Loucy (cell line): Measurements from ENCODE around the gene NOD1.

Experiments
- H2AFZ ChIP-seq: fragments of 200-600 bp; sonication (generic); 2 replicates; pipeline ENCODE4 v1.6.0; 2016; ENCODE audit warnings: antibody characterized with exemption, mild to moderate bottlenecking, low read length, moderate library complexity
- H3F3A ChIP-seq: fragments of 200-600 bp; 2 replicates; pipeline ENCODE4 v1.6.0; 2016; ENCODE audit warnings: antibody characterized with exemption, low read depth, mild to moderate bottlenecking
- H3K27me3 ChIP-seq: fragments of 200-600 bp; sonication (generic); 2 replicates; pipeline ENCODE4 v1.6.1; 2014; ENCODE audit warnings: low read length, mild to moderate bottlenecking; ENCODE audit not compliant: insufficient read depth, poor library complexity, severe bottlenecking
- H3K36me3 ChIP-seq: fragments of 200-600 bp; sonication (generic); 2 replicates; pipeline ENCODE4 v1.6.1; 2016; ENCODE audit warnings: low read length; ENCODE audit not compliant: insufficient read depth
- H3K4me1 ChIP-seq: fragments of 200-600 bp; sonication (generic); 2 replicates; pipeline ENCODE4 v1.5.1; 2014; ENCODE audit warnings: low read length, mild to moderate bottlenecking; ENCODE audit not compliant: insufficient read depth, poor library complexity, severe bottlenecking
- H3K4me2 ChIP-seq: fragments of 200-600 bp; sonication (generic); 2 replicates; pipeline ENCODE4 v1.6.0; 2014; ENCODE audit warnings: antibody characterized with exemption, low read length, low read depth, mild to moderate bottlenecking; ENCODE audit not compliant: poor library complexity, severe bottlenecking
- H3K4me3 ChIP-seq: fragments of 200-600 bp; sonication (generic); 2 replicates; pipeline ENCODE4 v1.5.1; 2014; ENCODE audit warnings: low read length, mild to moderate bottlenecking, mixed read lengths; ENCODE audit not compliant: poor library complexity, severe bottlenecking
- H3K79me2 ChIP-seq: fragments of 200-600 bp; sonication (generic); 2 replicates; pipeline ENCODE4 v1.6.1; 2014; ENCODE audit warnings: low read length; ENCODE audit not compliant: insufficient read depth
- H3K9ac ChIP-seq: fragments of 200-600 bp; sonication (generic); 2 replicates; pipeline ENCODE4 v1.6.0; 2014; ENCODE audit warnings: mild to moderate bottlenecking, low read depth, low read length, moderate library complexity; ENCODE audit not compliant: poor library complexity, severe bottlenecking
- H3K9me2 ChIP-seq: fragments of 200-600 bp; sonication (generic); replicated peaks from 2 replicates; pipeline ENCODE4 v1.6.1; 2016; ENCODE audit warnings: low read depth, low read length, mixed read lengths
- H3K9me3 ChIP-seq: fragments of 200-600 bp; sonication (generic); 2 replicates; pipeline ENCODE4 v1.6.1; 2014; ENCODE audit warnings: mild to moderate bottlenecking, antibody characterized with exemption, low read length, low read depth; ENCODE audit not compliant: insufficient read depth
- H4K20me1 ChIP-seq: fragments of 200-600 bp; sonication (generic); 2 replicates; pipeline ENCODE4 v1.6.0; 2014; ENCODE audit warnings: antibody characterized with exemption, low read length, mild to moderate bottlenecking; ENCODE audit not compliant: insufficient read depth, poor library complexity, severe bottlenecking
- EZH2phosphoT487 ChIP-seq: fragments of 200-600 bp; IDR thresholded peaks from 2 replicates; pipeline ENCODE4 v1.6.1; 2018; ENCODE audit warnings: antibody characterized with exemption, mild to moderate bottlenecking, moderate library complexity, borderline replicate concordance
- TF ChIP-seq, protein P1 (sequence below): fragments of 200-600 bp; sonication (generic); conservative IDR thresholded peaks from 2 replicates; pipeline ENCODE4 v1.5.1; 2014; ENCODE audit warnings: mild to moderate bottlenecking, antibody characterized with exemption, low read length

Gene NOD1

DNA sequence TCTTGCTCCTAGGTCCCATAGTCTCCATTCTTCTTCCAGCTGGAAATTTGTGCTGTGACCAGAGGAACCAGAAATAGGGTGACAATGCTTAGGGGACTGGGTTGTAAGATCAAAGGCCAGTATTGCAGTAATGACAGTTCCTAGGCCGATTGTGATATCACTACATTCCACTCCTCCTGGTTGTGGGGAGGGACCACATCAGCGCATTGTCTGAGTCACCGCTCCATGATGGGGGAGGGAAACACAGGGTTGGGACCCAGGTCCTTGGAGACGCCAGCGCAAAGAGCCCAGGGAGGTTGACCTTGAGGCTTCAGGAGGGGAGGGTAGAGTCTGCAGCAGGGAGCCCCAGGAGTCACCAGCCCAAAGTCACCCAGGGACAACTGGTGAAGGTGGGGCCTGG is 46.8 kb upstream of the NOD1 start:
- no peaks in the 10 kb centered on the region for H3K9me2 ChIP-seq
- H3K4me2 ChIP-seq, result no peak overlapping the region
- H2AFZ ChIP-seq, result no peak overlapping the region
- H3K9me3 ChIP-seq, result no peaks in the 10 kb centered on the region
- no peaks in the 10 kb centered on the region for H3K79me2 ChIP-seq
- no peaks in the 10 kb centered on the region for H3K4me1 ChIP-seq
- H3K4me3 ChIP-seq, result no peak overlapping the region
- H3F3A ChIP-seq, result no peaks in the 10 kb centered on the region
- H3K9ac ChIP-seq, result no peak overlapping the region
- H3K27me3 ChIP-seq, result no peaks in the 10 kb centered on the region
- TF ChIP-seq, protein P1, sequence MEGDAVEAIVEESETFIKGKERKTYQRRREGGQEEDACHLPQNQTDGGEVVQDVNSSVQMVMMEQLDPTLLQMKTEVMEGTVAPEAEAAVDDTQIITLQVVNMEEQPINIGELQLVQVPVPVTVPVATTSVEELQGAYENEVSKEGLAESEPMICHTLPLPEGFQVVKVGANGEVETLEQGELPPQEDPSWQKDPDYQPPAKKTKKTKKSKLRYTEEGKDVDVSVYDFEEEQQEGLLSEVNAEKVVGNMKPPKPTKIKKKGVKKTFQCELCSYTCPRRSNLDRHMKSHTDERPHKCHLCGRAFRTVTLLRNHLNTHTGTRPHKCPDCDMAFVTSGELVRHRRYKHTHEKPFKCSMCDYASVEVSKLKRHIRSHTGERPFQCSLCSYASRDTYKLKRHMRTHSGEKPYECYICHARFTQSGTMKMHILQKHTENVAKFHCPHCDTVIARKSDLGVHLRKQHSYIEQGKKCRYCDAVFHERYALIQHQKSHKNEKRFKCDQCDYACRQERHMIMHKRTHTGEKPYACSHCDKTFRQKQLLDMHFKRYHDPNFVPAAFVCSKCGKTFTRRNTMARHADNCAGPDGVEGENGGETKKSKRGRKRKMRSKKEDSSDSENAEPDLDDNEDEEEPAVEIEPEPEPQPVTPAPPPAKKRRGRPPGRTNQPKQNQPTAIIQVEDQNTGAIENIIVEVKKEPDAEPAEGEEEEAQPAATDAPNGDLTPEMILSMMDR, result no peak
- no peak for TF ChIP-seq EZH2phosphoT487
- H4K20me1 ChIP-seq, result no peaks in the 10 kb centered on the region
- no peaks in the 10 kb centered on the region for H3K36me3 ChIP-seq

DNA sequence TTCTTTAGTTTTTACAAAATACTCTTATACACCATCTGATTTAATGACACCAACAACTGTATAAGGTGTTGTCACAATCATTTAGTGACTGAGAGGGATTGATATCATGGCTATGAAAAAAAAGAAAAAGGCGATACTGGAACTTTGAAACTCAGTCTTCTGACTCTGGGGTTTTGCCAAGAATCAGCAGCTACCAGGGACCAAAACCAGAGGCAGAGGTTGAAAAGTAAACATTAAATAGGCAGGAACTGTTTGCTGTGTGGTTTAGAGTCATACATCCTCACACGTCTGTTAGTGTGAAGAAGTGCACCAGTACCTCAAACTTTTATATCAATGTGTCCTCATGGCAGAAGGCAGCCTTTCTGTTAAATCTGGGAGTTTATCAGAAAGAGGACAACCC is 46.0 kb upstream of the NOD1 start:
- H3K4me3 ChIP-seq, result no peak overlapping the region
- TF ChIP-seq EZH2phosphoT487, result no peak
- TF ChIP-seq, protein P1, result no peak
- H3K27me3 ChIP-seq, result no peaks in the 10 kb centered on the region
- no peaks in the 10 kb centered on the region for H3F3A ChIP-seq
- H3K79me2 ChIP-seq, result no peaks in the 10 kb centered on the region
- no peaks in the 10 kb centered on the region for H4K20me1 ChIP-seq
- H3K4me1 ChIP-seq, result no peaks in the 10 kb centered on the region
- H3K4me2 ChIP-seq, result no peak overlapping the region
- H3K9ac ChIP-seq, result no peak overlapping the region
- H2AFZ ChIP-seq, result no peak overlapping the region
- H3K9me3 ChIP-seq, result no peaks in the 10 kb centered on the region
- H3K9me2 ChIP-seq, result no peaks in the 10 kb centered on the region
- H3K36me3 ChIP-seq, result no peaks in the 10 kb centered on the region

DNA sequence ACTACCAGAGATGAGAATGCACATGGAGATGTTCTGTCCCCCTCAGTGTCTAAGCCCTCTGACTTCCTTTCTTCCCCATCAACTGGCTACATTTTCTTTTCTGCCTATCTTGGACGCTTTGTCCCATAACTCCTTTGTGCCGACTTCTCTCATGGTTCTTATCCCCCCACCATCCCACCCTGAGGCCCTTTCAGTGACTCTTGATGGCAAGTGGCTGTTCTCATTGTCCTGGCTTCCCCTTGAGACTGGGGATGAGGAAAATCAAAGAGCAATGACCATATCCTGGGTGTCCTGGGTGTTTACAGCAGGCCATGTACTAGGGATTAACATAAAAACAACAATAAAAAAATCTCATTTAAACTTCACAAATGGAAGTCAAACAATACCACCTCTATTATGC is 44.9 kb upstream of the NOD1 start:
- no peaks in the 10 kb centered on the region for H3K36me3 ChIP-seq
- no peaks in the 10 kb centered on the region for H3K79me2 ChIP-seq
- H3K9me2 ChIP-seq, result no peaks in the 10 kb centered on the region
- H3K4me1 ChIP-seq, result no peaks in the 10 kb centered on the region
- no peaks in the 10 kb centered on the region for H3F3A ChIP-seq
- no peak overlapping the region for H3K4me3 ChIP-seq
- H2AFZ ChIP-seq, result no peak overlapping the region
- no peak for TF ChIP-seq EZH2phosphoT487
- H3K4me2 ChIP-seq, result no peak overlapping the region
- no peaks in the 10 kb centered on the region for H3K9me3 ChIP-seq
- no peak overlapping the region for H3K9ac ChIP-seq
- H4K20me1 ChIP-seq, result no peaks in the 10 kb centered on the region
- no peaks in the 10 kb centered on the region for H3K27me3 ChIP-seq

DNA sequence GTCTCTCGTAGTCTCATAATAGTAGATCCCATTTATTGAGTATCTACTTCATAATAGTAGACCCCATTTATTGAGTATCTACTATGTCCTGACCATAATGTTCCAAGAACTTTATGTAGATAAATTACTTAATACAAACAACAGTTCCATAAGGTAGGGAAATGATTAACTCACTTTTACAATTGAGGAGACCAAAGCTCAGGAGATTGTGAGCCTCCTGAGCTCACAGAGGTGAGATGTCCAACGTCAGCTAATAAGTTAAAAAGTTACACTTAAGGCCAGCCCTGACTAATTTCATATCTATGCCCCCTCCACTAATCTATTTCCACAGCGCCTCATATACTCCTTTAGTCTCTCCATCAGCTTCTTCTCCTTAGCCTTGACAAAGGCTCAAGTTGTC is 43.6 kb upstream of the NOD1 start:
- Histone ChIP-seq H3K79me2 (no peaks in the 10 kb centered on the region), H3K36me3 (no peaks in the 10 kb centered on the region), H3K4me2 (no peak overlapping the region), H3F3A (no peaks in the 10 kb centered on the region), H3K4me3 (no peak overlapping the region), H2AFZ (no peak overlapping the region), H3K27me3 (no peaks in the 10 kb centered on the region), H3K9me2 (no peaks in the 10 kb centered on the region), H3K9ac (no peak overlapping the region), H4K20me1 (no peaks in the 10 kb centered on the region), H3K4me1 (no peaks in the 10 kb centered on the region), H3K9me3 (no peaks in the 10 kb centered on the region)
- TF ChIP-seq EZH2phosphoT487, result no peak
- TF ChIP-seq, protein P1, result no peak
